Measurements from ENCODE around the gene MEIOSIN. TPM values are rescaled to one million over a fixed set of nuclear protein-coding genes. Genes with fewer than 3 reads are reported as not detected.
A peak's percentile ranks its signal among the peaks of the same experiment; 100 is the strongest.
"Not testable (repeated sequence)": the region's sequence is repeated elsewhere in the genome, so short reads cannot be mapped to it uniquely, and the experiment has no call there.

The MEIOSIN gene, protein sequence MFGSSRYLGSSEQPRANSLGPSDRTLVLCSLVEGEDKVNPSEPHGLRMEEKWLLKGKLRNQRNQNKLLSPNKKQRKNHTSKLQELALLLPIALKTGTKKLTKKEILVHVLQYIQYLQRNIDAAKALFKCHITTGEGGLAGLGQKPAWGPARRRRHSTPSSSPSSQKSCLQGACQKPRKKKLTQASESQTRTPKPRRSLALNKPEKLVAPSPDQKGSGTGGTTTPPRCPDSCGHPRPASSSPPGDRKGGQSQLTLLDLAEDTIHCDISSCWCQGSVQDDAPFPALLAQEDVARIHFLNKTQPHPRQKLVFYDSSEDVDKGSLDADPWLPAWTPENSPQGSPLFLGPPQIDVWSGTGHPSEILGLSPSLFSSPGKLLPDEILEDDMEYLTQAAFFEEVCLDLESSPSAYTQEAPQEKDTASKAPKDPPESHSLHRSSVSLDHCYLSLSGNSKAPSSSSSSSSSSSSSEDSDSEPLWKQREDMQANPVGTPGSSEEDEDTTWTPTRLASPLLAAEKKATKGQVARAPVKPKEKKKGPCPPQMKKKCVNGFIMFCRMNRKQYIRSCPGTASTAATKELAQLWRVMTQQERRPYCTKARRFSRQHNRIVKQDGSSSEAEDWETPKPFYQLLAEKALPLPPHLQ
- not detected for total RNA-seq

DNA sequence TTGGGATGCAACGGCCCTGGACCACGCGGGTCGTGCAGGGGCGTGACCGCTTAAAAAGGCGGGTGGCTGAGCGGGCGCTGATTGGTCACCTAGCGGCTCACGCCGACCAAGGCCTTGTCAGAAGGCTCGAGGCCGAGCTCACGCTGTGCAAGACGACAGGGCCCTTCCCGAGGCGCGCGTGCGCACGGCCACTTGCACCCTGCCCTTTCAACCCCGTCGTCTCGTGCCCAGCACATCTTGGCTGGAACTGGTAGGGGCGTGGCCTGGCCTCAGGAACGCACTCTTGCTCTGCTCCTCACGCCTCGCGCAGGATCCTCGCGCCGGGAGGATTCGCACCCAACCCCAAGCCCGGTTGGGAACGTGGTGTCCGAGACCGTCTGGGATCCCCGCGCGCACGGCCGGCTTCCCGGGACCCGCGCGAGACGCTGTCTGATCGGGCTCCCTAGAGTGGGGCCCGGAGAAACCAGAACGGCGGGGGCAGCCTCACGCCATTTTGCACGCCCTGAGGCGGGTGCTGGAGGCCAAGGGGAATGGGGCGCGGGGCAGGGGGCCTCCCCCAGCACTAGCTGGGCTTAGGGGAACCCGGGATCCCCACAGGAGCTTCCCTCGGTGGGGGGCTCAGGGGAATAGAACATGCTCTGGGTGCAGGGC is at the start of gene MEIOSIN:
MEIOSIN (plus strand) TSS at position 280 of the 651 bp plus-strand sequence. CDS start 1,938 bp downstream, outside the sequence.
- no peak for FAIRE-seq
- DNase-seq (ENCODE audit: low spot score in 2 of 2), result no peak

DNA sequence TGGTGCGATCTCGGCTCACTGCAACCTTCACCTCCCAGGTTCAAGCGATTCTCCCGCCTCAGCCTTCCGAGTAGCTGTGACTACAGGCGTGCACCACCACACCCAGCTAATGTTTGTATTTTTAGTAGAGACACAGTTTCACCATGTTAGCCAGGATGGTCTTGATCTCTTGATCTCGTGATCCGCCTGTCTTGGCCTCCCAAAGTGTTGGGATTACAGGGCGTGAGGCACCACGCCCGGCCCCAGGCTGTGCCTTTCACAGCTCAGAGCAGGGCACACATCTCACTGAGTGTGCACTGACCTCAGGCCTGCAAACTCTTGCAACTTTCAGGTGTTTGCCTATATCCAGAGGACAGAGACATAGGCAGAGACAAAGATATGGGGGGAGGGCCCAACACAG is 48.2 kb upstream of the MEIOSIN start:
- not testable (repeated sequence) for FAIRE-seq; DNase-seq (ENCODE audit: low spot score in 2 of 2)

DNA sequence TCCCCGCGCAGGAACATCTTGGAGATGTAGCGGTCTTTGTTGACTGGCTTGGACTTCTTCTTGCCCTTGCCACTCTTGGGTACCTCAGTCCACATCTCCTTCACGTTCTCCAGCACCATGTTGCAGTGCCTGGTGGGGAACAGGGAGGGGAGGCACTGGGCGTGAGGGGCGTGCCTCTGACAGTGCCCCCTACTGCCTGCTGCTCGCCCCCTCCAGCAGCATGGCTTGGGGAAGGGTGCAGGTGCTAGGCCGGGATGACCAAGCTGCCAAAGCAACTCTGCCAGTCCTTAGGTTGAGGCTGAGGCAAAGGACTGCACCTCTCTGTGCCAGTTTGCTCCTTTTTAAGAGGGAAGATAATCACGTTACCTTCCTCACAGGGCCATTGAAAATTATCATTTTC is 45.6 kb upstream of the MEIOSIN start:
- FAIRE-seq (no peak), DNase-seq (ENCODE audit: low spot score in 2 of 2) (no peak)

DNA sequence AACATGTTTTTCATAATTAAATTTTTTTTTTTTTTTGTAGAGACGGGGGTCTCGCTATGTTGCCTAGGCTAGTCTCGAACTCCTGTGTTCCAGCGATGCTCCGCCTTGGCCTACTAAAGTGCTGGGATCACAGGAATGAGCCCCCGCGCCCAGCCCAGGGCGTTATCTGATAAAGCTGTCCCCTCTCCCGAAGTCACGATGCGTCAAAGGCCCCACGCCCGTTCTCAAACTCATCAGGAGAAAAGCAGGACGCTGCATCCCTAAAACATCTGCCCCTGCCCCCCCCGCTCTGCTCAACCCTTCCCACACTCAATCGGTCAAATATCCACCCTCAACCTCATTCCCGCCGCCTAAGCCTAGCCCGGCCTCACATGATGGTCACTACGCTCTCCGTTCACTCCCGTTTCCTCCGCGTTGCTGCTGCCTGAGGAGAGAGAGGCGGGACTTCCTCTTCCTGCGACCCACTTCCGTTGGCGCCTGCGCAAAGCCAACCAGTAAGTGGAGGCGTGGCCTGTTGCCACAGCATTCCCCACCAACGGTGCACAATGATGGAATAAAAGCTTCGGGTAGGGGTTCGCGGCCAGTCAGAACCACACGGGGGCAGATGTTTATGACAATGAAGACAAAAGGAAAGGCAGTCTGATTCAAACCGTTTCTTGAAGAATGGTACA is 41.6 kb upstream of the MEIOSIN start, which contains the start of gene SNRPD2:
SNRPD2 (minus strand) TSS at position 438 of the 671 bp plus-strand sequence; CDS start at position 373, 65 bp downstream.
- FAIRE-seq, result no peak
- DNase-seq (ENCODE audit: low spot score in 2 of 2), result peak; percentile 85 to 86

DNA sequence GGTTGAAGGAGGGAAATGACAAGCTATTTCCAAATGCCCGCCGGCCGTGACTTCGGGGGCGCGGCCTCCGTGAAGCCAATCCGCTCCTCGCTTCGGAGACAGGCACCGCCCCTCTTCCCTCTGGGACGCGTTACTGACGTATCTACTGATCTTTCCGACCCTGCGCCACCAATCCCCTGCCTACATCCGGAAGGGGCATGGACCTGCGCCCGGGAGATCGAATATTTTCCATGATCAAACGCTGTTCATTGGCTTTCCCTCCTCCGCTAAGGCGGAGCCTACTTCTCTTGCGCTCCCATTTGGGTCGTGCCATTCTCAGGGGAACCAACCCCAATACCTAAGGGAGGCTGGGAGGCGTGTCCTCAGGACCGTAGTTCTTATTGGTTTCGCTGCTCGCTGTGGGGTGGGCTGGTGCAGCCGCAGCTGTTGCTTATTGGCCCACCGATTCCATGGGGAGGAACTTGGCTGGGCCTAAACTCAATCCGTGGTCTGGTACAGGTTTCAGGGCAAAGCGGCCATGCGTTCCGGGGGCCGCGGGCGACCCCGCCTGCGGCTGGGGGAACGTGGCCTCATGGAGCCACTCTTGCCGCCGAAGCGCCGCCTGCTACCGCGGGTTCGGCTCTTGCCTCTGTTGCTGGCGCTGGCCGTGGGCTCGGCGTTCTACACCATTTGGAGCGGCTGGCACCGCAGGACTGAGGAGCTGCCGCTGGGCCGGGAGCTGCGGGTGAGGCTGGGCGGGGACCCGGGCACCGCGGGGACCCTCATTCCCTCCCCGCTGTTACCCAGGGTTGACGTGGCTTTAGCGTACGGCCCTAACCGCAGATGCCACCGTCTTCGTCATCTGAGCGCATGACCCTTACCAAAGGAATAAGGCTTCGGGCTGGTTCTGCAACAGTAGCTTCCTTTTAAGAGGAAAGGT is 40.8 kb upstream of the MEIOSIN start, which contains the start of gene QPCTL:
QPCTL (plus strand) TSS at position 480 of the 919 bp plus-strand sequence; CDS start at position 518, 38 bp downstream.
- DNase-seq (ENCODE audit: low spot score in 2 of 2) (peak; percentile 93 to 96), FAIRE-seq (peak; percentile 91)

DNA sequence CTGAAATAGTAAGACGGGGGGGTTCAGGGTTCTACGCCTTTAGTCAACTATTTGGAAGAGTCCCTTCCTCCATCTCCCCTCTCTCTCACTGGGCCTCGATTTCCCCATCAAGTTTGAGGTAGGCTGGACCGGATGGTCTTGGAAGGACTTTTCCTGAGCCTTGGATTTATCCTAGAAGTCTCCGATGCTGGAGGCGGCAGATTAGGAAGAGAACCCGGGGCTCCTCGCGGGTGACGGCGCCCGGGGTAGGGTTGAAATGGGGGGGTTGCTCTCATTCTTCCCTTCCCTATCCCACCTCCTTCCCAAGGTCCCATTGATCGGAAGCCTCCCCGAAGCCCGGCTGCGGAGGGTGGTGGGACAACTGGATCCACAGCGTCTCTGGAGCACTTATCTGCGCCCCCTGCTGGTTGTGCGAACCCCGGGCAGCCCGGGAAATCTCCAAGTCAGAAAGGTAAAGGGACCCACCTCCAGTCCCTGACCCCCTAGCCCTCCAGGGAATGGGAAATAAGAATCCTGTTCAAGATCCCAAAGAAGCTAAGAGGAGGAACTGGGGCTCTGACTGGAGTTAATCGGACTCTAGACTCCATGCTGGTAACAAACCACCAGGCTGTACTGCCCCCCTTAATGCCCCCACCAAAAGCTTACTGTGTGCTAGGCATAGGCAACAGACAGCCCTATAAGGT is 40.0 kb upstream of the MEIOSIN start:
- no peak for FAIRE-seq
- peak; percentile 51 to 69 for DNase-seq (ENCODE audit: low spot score in 2 of 2)

DNA sequence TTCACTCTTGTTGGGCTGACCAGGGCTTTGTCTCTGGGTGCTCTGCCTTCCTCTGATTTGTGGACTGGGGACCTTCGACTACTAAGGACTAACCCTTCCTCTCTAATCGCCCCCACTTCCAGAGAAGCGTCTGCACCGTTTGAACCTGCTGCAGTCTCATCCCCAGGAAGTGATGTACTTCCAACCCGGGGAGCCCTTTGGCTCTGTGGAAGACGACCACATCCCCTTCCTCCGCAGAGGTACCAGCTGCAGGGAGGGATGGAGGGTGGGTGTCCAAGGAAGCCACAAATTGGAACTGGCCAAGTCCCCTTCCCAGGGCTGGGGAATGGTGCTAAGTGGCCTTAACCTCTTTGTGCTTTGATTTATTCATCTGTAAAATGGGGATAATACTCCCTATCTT is 31.6 kb upstream of the MEIOSIN start:
- no peak for FAIRE-seq
- DNase-seq (ENCODE audit: low spot score in 2 of 2), result no peak

DNA sequence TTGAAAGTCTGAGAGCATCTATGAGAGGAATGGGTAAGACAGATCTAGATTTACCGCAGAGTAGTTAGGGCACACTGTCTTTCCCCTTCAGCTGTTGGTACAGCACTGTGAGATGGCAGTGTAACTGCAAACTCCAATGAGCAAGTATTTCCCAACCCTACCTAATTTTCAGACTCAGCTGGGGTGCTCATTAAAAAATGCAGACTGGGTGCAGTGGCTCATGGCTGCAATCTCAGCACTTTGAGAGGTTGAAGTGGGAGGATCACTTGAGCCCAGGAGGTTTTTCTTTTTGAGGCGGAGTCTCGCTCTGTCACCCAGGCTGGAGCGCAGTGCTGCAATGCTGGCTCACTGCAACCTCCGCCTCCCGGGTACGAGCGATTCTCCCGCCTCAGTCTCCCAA is 28.1 kb upstream of the MEIOSIN start:
- DNase-seq (ENCODE audit: low spot score in 2 of 2) (no peak), FAIRE-seq (no peak)

DNA sequence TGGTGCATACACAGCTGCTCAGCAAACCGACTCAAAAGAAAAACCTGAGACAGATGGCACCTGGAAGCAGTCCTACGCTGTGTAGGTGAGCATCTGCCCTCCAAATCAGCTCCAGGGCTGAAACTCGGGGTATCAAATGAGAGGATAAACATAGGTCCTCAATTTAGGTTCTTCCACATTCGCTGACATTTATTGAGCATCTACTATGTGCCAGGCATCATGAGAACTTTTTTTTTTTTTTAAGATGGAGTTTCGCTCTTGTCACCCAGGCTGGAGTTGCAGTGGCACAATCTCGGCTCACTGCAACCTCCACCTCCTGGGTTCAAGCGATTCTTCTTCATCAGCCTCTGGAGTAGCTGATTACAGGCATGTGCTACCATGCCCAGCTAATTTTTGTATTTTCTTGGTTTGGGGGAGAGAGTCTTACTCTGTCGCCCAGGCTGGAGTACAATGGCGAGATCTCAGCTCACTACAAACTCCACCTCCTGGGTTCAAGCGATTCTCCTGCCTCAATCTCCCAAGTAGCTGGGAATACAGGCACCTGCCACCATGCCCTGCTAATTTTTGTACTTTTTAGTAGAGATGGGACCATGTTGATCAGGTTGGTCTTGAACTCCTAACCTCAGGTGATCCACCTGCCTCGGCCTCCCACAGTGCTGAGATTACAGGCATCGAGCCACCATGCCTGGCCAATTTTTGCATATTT is 27.4 kb upstream of the MEIOSIN start:
- DNase-seq (ENCODE audit: low spot score in 2 of 2) (no peak), FAIRE-seq (no peak)

DNA sequence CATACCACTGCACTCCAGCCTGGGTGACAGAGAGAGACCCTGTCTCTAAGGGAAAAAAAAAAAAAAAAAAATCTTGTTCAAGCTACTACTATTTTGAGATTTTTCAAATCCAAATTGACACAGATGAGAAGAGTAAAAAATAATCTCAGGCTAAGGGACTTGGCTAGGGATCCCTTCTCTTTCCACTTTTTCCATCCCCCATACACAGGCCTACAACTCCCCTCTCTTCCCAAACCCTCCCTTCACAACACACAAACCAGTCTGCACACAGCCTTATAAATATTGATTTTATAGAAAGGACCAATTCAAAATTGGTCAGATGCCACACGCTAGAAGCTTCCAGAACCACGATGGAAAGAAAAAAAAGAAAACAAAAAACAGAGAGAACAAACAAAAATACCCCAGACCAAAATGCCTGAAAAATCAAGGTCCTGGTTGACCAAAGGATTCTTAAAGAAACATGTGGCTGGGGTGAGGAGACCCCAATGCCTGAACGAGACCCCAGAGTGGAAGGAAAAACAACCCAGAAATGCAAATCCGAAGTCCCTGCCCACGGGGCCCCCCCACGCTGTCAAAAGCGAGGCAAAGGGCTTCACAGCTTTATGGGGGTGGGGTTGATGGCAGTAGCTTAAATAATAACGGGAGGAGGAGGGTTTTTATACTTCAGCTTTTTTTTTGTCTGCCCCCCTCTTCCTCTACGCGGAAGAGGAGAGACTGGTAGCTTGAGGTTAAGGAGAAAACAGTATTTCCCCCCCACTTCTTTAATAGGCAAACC is 22.7 kb upstream of the MEIOSIN start:
- DNase-seq (ENCODE audit: low spot score in 2 of 2), result no peak

DNA sequence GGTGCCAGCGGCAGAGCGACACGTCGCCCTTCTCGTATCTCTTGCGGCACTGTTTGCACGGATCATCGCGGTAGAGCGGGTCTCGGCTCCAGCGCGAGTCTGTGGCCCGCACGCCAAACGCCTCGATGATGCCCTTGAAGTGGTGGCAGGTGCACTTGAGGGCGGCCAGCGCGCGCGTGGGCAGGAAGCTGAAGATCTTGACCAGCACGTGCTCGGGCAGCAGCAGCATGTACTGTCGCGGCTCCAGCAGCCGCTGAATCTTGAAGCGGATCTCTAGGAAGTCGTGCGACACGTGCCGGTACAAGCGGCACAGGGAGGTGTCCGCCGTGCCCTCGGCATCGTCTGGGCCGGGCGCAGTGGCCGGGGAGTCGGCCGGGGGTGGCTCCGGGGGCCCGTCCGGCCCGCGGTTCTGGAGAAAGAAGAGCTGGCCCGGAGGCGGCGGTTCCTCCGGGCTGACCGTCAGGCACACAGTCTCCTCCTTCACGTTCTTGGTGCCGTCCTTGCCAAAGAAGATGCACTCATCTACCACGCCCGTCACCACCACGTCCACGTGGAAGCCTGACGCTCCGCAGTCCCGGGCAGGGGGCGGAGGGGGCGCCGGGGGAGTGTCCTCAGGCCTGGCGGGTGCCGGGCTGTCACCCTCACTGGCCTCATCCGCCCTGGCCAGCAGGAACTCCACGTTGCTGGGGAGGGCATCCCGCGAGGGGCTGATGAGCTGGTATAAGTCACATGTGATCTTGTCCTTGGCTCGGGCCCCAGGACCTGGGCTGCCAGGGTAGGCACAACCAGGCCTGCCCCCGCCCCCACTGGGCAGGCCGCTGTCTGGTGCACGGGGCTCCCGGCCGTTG is 21.2 kb upstream of the MEIOSIN start:
- no peak for FAIRE-seq

More for the DNA sequence above, 22.7 kb upstream of the MEIOSIN start:
- FAIRE-seq, result no peak

DNA sequence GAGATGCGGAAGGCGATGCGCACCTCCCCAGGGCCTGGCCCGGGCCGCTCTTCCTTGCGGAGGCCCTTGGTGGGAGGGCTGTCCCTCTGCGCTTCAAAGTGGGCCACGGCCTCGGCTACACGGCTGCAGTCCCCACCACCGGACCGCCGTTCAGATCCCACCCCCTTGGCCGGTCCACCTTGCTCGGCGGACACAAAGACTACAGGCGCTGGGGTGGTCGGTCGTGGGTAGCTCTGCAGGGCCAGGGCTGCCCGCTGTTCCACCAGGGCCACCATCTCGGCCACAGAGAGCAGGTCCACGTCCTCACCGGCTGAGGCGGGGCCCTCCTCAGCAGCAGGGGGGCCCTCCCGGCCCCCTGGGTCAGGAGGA is 20.6 kb upstream of the MEIOSIN start:
- FAIRE-seq (no peak), DNase-seq (ENCODE audit: low spot score in 2 of 2) (no peak)

More for the DNA sequence above, 21.2 kb upstream of the MEIOSIN start:
- DNase-seq (ENCODE audit: low spot score in 2 of 2), result no peak

DNA sequence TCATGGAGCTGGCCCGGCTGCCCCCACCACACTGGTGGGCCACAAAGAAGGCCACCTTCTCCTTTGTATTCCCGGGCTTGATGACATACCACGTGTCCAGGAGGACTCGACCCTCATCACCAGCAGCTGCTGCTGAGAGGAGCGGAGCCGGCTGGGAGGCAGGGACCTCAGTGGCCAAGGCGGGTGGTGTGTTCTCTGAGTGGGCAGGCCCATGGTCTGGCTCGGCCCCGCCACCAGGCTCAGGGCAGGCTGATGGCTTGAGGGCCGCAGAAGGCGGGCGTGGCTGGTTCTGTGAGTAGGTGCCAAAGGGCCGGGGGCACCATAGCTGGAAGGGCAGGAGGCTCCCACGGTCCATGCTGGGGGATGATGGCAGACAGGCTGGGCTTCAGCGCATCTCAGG is 20.1 kb upstream of the MEIOSIN start:
- FAIRE-seq (no peak), DNase-seq (ENCODE audit: low spot score in 2 of 2) (no peak)

DNA sequence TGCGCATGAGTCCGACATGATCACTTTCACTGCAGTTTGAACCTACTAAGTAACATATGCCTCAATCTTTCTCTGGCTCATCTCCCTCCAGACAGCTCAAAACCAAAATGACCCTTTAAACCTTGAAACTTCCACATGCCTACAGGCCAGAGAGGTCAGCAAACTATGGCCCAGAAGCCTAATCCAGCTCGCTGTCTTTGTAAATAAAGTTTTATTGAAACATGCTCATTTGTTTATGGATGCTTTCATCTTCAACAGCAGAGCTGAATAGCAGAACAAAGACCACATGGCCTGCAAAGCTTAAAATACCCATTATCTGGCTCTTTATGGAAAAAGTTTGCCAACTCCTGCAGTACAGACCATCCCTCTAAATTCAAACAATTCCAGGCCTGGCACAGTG is 18.1 kb upstream of the MEIOSIN start:
- no peak for FAIRE-seq
- no peak for DNase-seq (ENCODE audit: low spot score in 2 of 2)

DNA sequence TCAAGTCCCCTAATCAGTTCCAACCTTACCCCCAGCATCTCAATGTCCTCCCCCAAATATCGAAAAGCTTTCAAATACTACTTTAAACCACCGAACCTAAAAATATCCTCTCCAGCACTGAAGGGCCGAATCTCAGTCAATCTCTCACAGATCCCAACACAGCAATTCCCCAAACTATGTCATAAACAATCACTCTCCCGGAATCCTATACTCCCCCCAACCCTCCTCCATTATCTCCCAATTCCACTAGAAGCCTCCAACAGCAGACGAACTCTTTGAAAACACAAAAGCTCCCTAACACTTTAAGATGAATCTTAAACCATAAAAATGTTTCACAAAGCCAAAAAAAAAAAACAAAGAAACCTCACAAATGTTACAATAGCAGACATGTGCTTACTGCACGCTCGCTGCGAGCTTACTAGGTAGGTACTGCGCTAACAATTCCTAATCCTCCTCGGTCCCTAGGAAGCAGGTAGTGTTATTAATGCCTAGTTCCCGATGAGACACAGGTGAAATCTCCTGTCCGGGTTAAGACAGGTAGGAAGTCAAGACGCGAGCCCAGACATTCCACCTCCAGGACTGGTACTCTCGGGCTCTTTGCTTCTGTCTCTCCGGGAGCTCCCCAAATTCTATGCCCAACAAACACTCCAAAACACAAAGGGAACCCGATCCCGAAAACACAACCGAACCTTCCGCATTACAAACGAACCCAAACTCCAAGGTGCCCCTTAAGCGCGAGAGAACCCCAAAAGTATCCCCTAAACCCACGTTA is 16.7 kb upstream of the MEIOSIN start:
- FAIRE-seq, result no peak
- peak in 1 of 2 donors; percentile 58 for DNase-seq (ENCODE audit: low spot score in 2 of 2)
